Caco-2 (cell line): Measurements from ENCODE around the gene GCLM. TPM values are rescaled to one million over a fixed set of nuclear protein-coding genes. Genes with fewer than 3 reads are reported as not detected.
"Not testable (repeated sequence)": the region's sequence is repeated elsewhere in the genome, so short reads cannot be mapped to it uniquely, and the experiment has no call there.

Source experiments
- BruUV-seq: library from RNA; stranded (reverse); fragments of 400-500 nt; replicated peaks from 2 replicates; lab custom pipeline; 2021; lab: Mats Ljungman, UMichigan
- CTCF ChIA-PET: fragments of 300-600 bp; sonication (Branson Sonifier 250); formaldehyde crosslinking; loops from one replicate; lab custom pipeline; 2022; ENCODE audit warnings: antibody characterized with exemption; lab: Charles Lee
- POLR2A ChIA-PET: fragments of 300-600 bp; sonication (Branson Sonifier 250); formaldehyde crosslinking; loops from one replicate; lab custom pipeline; 2022; ENCODE audit warnings: antibody characterized with exemption; lab: Charles Lee
- DNase-seq, 2 experiments: peaks; one replicate each; pipeline versions ENCODE4 v3.0.0 to v3.0.0-alpha.2; 2020 to 2022
- H3K27me3 ChIP-seq: replicated peaks from 2 replicates; pipeline ENCODE4 v1.6.0; 2011; ENCODE audit warnings: low read length; ENCODE audit not compliant: control insufficient read depth, insufficient read depth
- H3K36me3 ChIP-seq: 2 replicates; pipeline ENCODE4 v1.5.1; 2011; ENCODE audit warnings: low read length; ENCODE audit not compliant: control insufficient read depth, insufficient read depth
- H3K4me1 ChIP-seq: fragments of 250-450 bp; sonication (Bioruptor Pico); 2 replicates; pipeline ENCODE4 v1.5.1; 2020; ENCODE audit warnings: mild to moderate bottlenecking
- H3K4me3 ChIP-seq: 2 replicates; pipeline ENCODE4 v1.5.1; 2011; ENCODE audit warnings: low read depth, mild to moderate bottlenecking, control low read depth, low read length
- H3K9me3 ChIP-seq: fragments of 250-450 bp; sonication (Bioruptor Pico); 2 replicates; pipeline ENCODE4 v1.5.1; 2020; ENCODE audit warnings: mild to moderate bottlenecking, moderate library complexity
- H3K27ac Mint-ChIP-seq: one replicate; pipeline ENCODE4 v1.8.0; 2022; ENCODE audit warnings: mixed read lengths; ENCODE audit not compliant: unreplicated experiment
- H3K27me3 Mint-ChIP-seq: one replicate; pipeline ENCODE4 v1.8.0; 2022; ENCODE audit warnings: mixed read lengths; ENCODE audit not compliant: insufficient read depth, unreplicated experiment
- H3K36me3 Mint-ChIP-seq: one replicate; pipeline ENCODE4 v1.8.0; 2022; ENCODE audit warnings: mild to moderate bottlenecking, mixed read lengths; ENCODE audit not compliant: insufficient read depth, unreplicated experiment
- H3K4me1 Mint-ChIP-seq: one replicate; pipeline ENCODE4 v1.8.0; 2022; ENCODE audit warnings: low read depth, mixed read lengths; ENCODE audit not compliant: unreplicated experiment
- H3K4me3 Mint-ChIP-seq: one replicate; pipeline ENCODE4 v1.8.0; 2022; ENCODE audit warnings: mild to moderate bottlenecking, moderate library complexity, mixed read lengths; ENCODE audit not compliant: unreplicated experiment
- H3K9me3 Mint-ChIP-seq: one replicate; pipeline ENCODE4 v1.8.0; 2022; ENCODE audit warnings: mixed read lengths; ENCODE audit not compliant: unreplicated experiment
- intact Hi-C: fragments of 100-400 bp; cut with micrococcal nuclease; formaldehyde crosslinking; loops from one replicate; pipeline ENCODE4 v1.10.0; 2022; ENCODE audit not compliant: unreplicated experiment
- total RNA-seq: library from RNA; stranded (reverse); gene quantifications from 2 replicates; pipeline ENCODE4 v1.2.3, GENCODE V29; 2022
- TF ChIP-seq, protein P1 (sequence below), 2 experiments: fragments of 200-600 bp in 1 of 2; IDR thresholded peaks; 1 replicate in 1 of 2; 2 replicates in 1 of 2; pipeline versions ENCODE4 v1.5.1 to v1.8.0; 2011 to 2022; ENCODE audit warnings: antibody characterized with exemption in 1 of 2, control low read depth in 1 of 2, inconsistent platforms in 1 of 2, low read depth in 1 of 2, low read length in 1 of 2, mild to moderate bottlenecking in 1 of 2, moderate library complexity in 1 of 2; ENCODE audit not compliant: insufficient read depth in 1 of 2, severe bottlenecking in 1 of 2, unreplicated experiment in 1 of 2

GCLM gene
- total RNA-seq, 1 experiment from 2014 or later = 11.8 TPM

DNA sequence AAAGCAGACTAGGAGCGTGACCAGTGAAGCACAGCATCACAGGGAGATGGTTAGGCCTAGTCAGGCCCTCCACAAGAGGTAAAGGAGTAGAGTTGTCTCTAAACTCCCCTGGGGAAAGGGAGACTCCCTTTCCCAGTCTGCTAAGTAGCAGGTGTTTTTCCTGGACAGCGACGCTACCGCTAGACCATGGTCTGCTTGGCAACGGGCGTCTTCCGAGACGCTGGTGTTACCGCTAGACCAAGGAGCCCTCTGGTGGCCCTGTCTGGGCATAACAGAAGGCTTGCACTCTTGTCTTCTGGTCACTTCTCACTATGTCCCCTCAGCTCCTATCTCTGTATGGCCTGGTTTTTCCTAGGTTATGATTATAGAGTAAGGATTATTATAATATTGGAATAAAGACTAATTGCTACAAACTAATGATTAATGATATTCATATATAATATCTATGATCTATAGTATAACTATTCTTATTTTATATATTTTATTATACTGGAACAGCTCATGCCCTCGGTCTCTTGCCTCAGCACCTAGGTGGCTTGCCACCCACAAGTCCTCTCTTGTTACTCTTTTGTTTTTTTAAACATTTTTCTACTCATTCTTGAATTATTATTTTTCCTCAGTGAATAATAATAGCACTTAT lies 58.4 kb downstream of the GCLM start:
- Mint-ChIP-seq H3K36me3 (peaks cover 23% of the 10 kb centered on the region), H3K9me3 (peaks cover 22% of the 10 kb centered on the region)
- H3K4me3 ChIP-seq, H3K27me3 Mint-ChIP-seq, H3K27ac Mint-ChIP-seq, intact Hi-C loops, H3K4me1 Mint-ChIP-seq, H3K9me3 ChIP-seq, BruUV-seq, H3K27me3 ChIP-seq, H3K4me1 ChIP-seq, H3K4me3 Mint-ChIP-seq, CTCF ChIA-PET, POLR2A ChIA-PET, H3K36me3 ChIP-seq: not testable (repeated sequence)
- peak; percentile 21 to 39 for DNase-seq

DNA sequence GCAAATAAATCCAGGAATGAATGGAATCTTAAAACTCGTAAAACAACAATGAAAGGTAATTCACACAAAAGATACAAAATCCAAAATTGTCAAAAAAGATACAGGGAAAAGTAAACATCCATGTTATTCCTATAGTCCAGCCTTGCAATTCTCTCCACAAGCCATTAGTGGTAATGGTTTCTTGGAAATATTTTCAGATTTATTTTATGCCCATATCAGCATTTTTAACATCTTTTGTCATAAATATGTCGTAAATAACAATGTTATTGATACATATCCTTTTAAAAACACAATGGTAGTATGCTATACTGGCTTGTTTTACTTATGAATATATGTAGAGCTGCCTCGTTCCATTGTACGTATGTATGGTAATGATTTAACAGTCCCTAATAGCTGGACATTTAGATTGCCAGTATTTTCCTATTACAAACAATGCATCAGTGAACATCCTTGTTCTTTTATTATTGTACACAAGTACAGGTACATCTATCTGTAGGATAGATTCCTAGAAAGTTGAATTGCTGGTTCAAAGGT lies 60.8 kb downstream of the GCLM start:
- H3K27ac Mint-ChIP-seq = peak overlapping the region; percentile 88
- intact Hi-C loops = loop anchor here (10.0 kb wide), 1 partner anchor 544 kb away; no protein-coding TSS in a partner anchor
- CTCF ChIA-PET = interaction anchor here (0.9 kb wide), 1 partner anchor 210 kb away, joined by 3 read pairs; no protein-coding TSS in a partner anchor

DNA sequence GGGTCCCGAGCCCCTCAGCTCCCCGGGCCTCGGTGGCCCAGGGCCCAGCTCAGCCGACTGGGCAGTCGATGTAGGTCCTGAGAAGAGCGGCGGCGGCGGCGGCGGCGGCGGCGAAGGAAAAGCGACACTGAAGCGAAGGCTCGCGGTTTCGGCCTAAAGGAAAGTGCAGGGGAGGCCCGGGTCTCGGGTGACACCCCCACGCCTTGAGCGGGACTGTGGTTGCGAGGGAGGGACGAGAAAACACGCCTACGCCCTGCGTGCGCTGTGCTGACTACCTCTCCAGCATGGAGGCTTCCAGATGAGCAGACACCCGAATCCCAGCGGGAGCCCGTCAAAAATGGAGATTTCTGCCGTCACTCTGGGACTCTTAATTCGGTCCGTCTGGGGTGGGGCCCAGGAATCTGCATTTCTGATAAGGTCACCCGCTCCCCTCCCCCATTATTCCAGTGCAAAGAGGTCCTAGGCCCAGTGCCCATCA lies 61.4 kb downstream of the GCLM start:
- Histone ChIP-seq H3K27me3 (no peaks in the 10 kb centered on the region), H3K4me3 (peak overlapping the region; percentile 84), H3K9me3 (no peaks in the 10 kb centered on the region), H3K36me3 (no peaks in the 10 kb centered on the region), H3K4me1 (peaks cover 6% of the 10 kb centered on the region)
- peaks cover 8% of the 10 kb centered on the region for H3K9me3 Mint-ChIP-seq
- no peaks in the 10 kb centered on the region for H3K4me1 Mint-ChIP-seq
- peak; percentile 70 to 80 for DNase-seq
- no peaks in the 10 kb centered on the region for H3K27me3 Mint-ChIP-seq
- H3K27ac Mint-ChIP-seq = peak overlapping the region; percentile 88
- H3K36me3 Mint-ChIP-seq = peaks cover 24% of the 10 kb centered on the region
- BruUV-seq = no TSS peak
- H3K4me3 Mint-ChIP-seq = peak overlapping the region; percentile 81
- ChIA-PET POLR2A (interaction anchor here (0.6 kb wide), 3 partner anchors 31 to 886 kb away, joined by 4 to 12 read pairs (median 4); partner anchors contain the start of genes DIPK1A and DNTTIP2), CTCF (interaction anchor here (0.6 to 0.9 kb wide), 4 partner anchors 36 to 209 kb away, joined by 3 read pairs; no protein-coding TSS in a partner anchor)
- TF ChIP-seq, protein P1, sequence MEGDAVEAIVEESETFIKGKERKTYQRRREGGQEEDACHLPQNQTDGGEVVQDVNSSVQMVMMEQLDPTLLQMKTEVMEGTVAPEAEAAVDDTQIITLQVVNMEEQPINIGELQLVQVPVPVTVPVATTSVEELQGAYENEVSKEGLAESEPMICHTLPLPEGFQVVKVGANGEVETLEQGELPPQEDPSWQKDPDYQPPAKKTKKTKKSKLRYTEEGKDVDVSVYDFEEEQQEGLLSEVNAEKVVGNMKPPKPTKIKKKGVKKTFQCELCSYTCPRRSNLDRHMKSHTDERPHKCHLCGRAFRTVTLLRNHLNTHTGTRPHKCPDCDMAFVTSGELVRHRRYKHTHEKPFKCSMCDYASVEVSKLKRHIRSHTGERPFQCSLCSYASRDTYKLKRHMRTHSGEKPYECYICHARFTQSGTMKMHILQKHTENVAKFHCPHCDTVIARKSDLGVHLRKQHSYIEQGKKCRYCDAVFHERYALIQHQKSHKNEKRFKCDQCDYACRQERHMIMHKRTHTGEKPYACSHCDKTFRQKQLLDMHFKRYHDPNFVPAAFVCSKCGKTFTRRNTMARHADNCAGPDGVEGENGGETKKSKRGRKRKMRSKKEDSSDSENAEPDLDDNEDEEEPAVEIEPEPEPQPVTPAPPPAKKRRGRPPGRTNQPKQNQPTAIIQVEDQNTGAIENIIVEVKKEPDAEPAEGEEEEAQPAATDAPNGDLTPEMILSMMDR (IDR thresholded peaks at IDR 0.05; ENCODE audit: insufficient read depth in 1 of 2, low read depth in 1 of 2, low read length in 1 of 2, severe bottlenecking in 1 of 2, unreplicated experiment in 1 of 2) = no peak
- intact Hi-C loops = loop anchor here (1.0 to 10.0 kb wide), 3 partner anchors 26 to 543 kb away; no protein-coding TSS in a partner anchor

More for the DNA sequence above, 60.8 kb downstream of the GCLM start:
- Mint-ChIP-seq H3K9me3 (peaks cover 8% of the 10 kb centered on the region), H3K4me1 (no peaks in the 10 kb centered on the region), H3K4me3 (peak overlapping the region; percentile 81), H3K36me3 (peaks cover 24% of the 10 kb centered on the region), H3K27me3 (no peaks in the 10 kb centered on the region)
- H3K4me1 ChIP-seq = peaks cover 6% of the 10 kb centered on the region
- BruUV-seq = TSS peak; percentile 59
- H3K27me3 ChIP-seq = no peaks in the 10 kb centered on the region
- H3K9me3 ChIP-seq = no peaks in the 10 kb centered on the region
- TF ChIP-seq, protein P1 (IDR thresholded peaks at IDR 0.05; ENCODE audit: insufficient read depth in 1 of 2, low read depth in 1 of 2, low read length in 1 of 2, severe bottlenecking in 1 of 2, unreplicated experiment in 1 of 2) = no peak
- no peak for DNase-seq
- peak overlapping the region; percentile 84 for H3K4me3 ChIP-seq
- H3K36me3 ChIP-seq = no peaks in the 10 kb centered on the region
- POLR2A ChIA-PET = no interaction called here
